WTC11 (cell line): Measurements from ENCODE around the gene CACNA1C. TPM values are rescaled to one million over a fixed set of nuclear protein-coding genes. Genes with fewer than 3 reads are reported as not detected.

Experiments used
- ATAC-seq: fragments of 200-7000 bp; cut with Tn5 transposase; 2 replicates; pipeline ENCODE4 v1.10.0; 2021; ENCODE audit warnings: mild to moderate bottlenecking, moderate library complexity
- CTCF ChIA-PET: fragments of 300-600 bp; sonication (Branson Sonifier 250); formaldehyde crosslinking; loops from one replicate; lab custom pipeline; 2021; ENCODE audit warnings: antibody characterized with exemption; lab: Charles Lee
- POLR2A ChIA-PET: fragments of 350-600 bp; sonication (Branson Sonifier 250); formaldehyde crosslinking; loops from one replicate; lab custom pipeline; 2021; ENCODE audit warnings: antibody characterized with exemption; lab: Charles Lee
- DNase-seq: peaks from one replicate; pipeline ENCODE4 v3.0.0; 2021; ENCODE audit warnings: low spot score
- H3K27ac Mint-ChIP-seq: 2 replicates; pipeline ENCODE4 v1.8.0; 2021; ENCODE audit warnings: mixed read lengths
- H3K27me3 Mint-ChIP-seq: 2 replicates; pipeline ENCODE4 v1.8.0; 2021; ENCODE audit warnings: low read depth, mild to moderate bottlenecking, moderate library complexity, mixed read lengths
- H3K36me3 Mint-ChIP-seq: 2 replicates; pipeline ENCODE4 v1.8.0; 2021; ENCODE audit warnings: mixed read lengths
- H3K4me1 Mint-ChIP-seq: 2 replicates; pipeline ENCODE4 v1.8.0; 2022; ENCODE audit warnings: mixed read lengths
- H3K4me3 Mint-ChIP-seq: 2 replicates; pipeline ENCODE4 v1.8.0; 2021; ENCODE audit warnings: mild to moderate bottlenecking, moderate library complexity, mixed read lengths
- H3K9me3 Mint-ChIP-seq: 2 replicates; pipeline ENCODE4 v1.8.0; 2021; ENCODE audit warnings: mixed read lengths
- ATF1 ChIP-seq: sonication (generic); formaldehyde crosslinking; IDR thresholded peaks from 2 replicates; pipeline ENCODE4 v1.8.1; 2023; ENCODE audit warnings: mild to moderate bottlenecking, moderate library complexity, missing genetic modification reagents
- EMX1 ChIP-seq: fragments of 250-450 bp; sonication (Bioruptor Pico); IDR thresholded peaks from 2 replicates; pipeline ENCODE4 v1.8.0; 2021; ENCODE audit warnings: mild to moderate bottlenecking
- FOXP1 ChIP-seq: sonication (generic); formaldehyde crosslinking; IDR thresholded peaks from 2 replicates; pipeline ENCODE4 v1.8.0; 2022; ENCODE audit warnings: missing genetic modification reagents, mild to moderate bottlenecking, moderate library complexity, borderline replicate concordance
- JAZF1 ChIP-seq: fragments of 250-450 bp; sonication (Bioruptor Pico); IDR thresholded peaks from 2 replicates; pipeline ENCODE4 v1.9.0; 2021; ENCODE audit warnings: moderate library complexity, mild to moderate bottlenecking, inconsistent platforms
- MXD4 ChIP-seq: fragments of 250-450 bp; sonication (Bioruptor Pico); IDR thresholded peaks from 2 replicates; pipeline ENCODE4 v1.8.0; 2021; ENCODE audit warnings: mild to moderate bottlenecking, moderate library complexity, borderline replicate concordance
- NR3C1 ChIP-seq: sonication (generic); formaldehyde crosslinking; conservative IDR thresholded peaks from 2 replicates; pipeline ENCODE4 v1.8.1; 2023; ENCODE audit warnings: low read depth, mild to moderate bottlenecking, missing genetic modification reagents
- OVOL2 ChIP-seq: fragments of 250-450 bp; sonication (Bioruptor Pico); IDR thresholded peaks from 2 replicates; pipeline ENCODE4 v1.9.0; 2021; ENCODE audit warnings: mild to moderate bottlenecking, borderline replicate concordance
- SMAD4 ChIP-seq: sonication (generic); formaldehyde crosslinking; IDR thresholded peaks from 2 replicates; pipeline ENCODE4 v1.8.0; 2022; ENCODE audit warnings: mild to moderate bottlenecking, missing genetic modification reagents
- ZNF232 ChIP-seq: sonication (generic); formaldehyde crosslinking; IDR thresholded peaks from 2 replicates; pipeline ENCODE4 v1.8.0; 2022; ENCODE audit warnings: mild to moderate bottlenecking, missing genetic modification reagents
- ZNF263 ChIP-seq: sonication (generic); formaldehyde crosslinking; IDR thresholded peaks from 2 replicates; pipeline ENCODE4 v1.8.1; 2022; ENCODE audit warnings: low read depth, mild to moderate bottlenecking, moderate library complexity, missing genetic modification reagents
- ZNF396 ChIP-seq: fragments of 250-450 bp; sonication (Bioruptor Pico); IDR thresholded peaks from 2 replicates; pipeline ENCODE4 v1.8.0; 2021; ENCODE audit warnings: mild to moderate bottlenecking, moderate library complexity, borderline replicate concordance
- ZNF416 ChIP-seq: fragments of 250-450 bp; sonication (Bioruptor Pico); IDR thresholded peaks from 2 replicates; pipeline ENCODE4 v1.9.0; 2021; ENCODE audit warnings: mild to moderate bottlenecking, inconsistent platforms
- total RNA-seq: library from RNA; stranded (reverse); gene quantifications from 3 replicates; pipeline ENCODE4 v1.2.3, GENCODE V29; 2021
- TF ChIP-seq, protein P1 (sequence below): fragments of 250-450 bp; sonication (Bioruptor Pico); IDR thresholded peaks from 2 replicates; pipeline ENCODE4 v1.9.0; 2021; ENCODE audit warnings: moderate library complexity, mild to moderate bottlenecking, inconsistent platforms, borderline replicate concordance
- TF ChIP-seq, protein P2 (sequence below): sonication (generic); formaldehyde crosslinking; IDR thresholded peaks from 2 replicates; pipeline ENCODE4 v1.8.1; 2023; ENCODE audit warnings: mild to moderate bottlenecking, missing genetic modification reagents
- TF ChIP-seq, protein P3 (sequence below): sonication (generic); formaldehyde crosslinking; IDR thresholded peaks from 2 replicates; pipeline ENCODE4 v1.8.1; 2023; ENCODE audit warnings: mild to moderate bottlenecking, missing genetic modification reagents, moderate library complexity
- TF ChIP-seq, protein P4 (sequence below): fragments of 250-450 bp; sonication (Bioruptor Pico); IDR thresholded peaks from 2 replicates; pipeline ENCODE4 v1.8.0; 2021; ENCODE audit warnings: mild to moderate bottlenecking
- TF ChIP-seq, protein P5 (sequence below): sonication (generic); formaldehyde crosslinking; IDR thresholded peaks from 2 replicates; pipeline ENCODE4 v1.8.1; 2022; ENCODE audit warnings: mild to moderate bottlenecking, moderate library complexity, missing genetic modification reagents
- TF ChIP-seq, protein P6 (sequence below): sonication (generic); formaldehyde crosslinking; IDR thresholded peaks from 2 replicates; pipeline ENCODE4 v1.8.1; 2023; ENCODE audit warnings: mild to moderate bottlenecking, missing genetic modification reagents
- TF ChIP-seq, protein P7 (sequence below): sonication (generic); formaldehyde crosslinking; IDR thresholded peaks from 2 replicates; pipeline ENCODE4 v1.8.0; 2022; ENCODE audit warnings: mild to moderate bottlenecking, missing genetic modification reagents
- TF ChIP-seq, protein P8 (sequence below): sonication (generic); formaldehyde crosslinking; IDR thresholded peaks from 2 replicates; pipeline ENCODE4 v1.8.0; 2022; ENCODE audit warnings: mild to moderate bottlenecking, missing genetic modification reagents

Gene CACNA1C
- total RNA-seq, 1 experiment from 2014 or later = 1.7 TPM

DNA sequence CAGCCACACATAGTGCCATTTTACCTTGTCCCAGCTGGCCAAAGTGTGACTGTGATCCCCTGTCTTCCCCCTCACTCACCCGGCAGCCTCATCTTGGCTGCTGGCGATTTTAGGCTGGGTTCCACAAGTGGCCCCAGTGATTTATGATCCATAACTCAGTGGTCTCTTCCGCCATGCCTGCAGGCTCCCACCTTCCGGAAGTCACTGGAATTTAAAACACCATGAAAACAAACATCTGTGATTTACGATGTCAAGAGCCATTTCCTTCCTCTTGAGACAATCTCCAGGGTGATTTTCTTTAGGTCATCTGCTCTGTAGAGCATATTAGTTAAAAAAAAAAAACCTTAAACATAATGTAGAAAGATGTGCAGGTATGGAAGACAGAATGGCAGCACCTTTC, 282.3 kb downstream of the CACNA1C start:
- ATAC-seq (no peak), DNase-seq (no peak)
- Mint-ChIP-seq H3K4me1 (peaks cover 9% of the 10 kb centered on the region), H3K36me3 (no peaks in the 10 kb centered on the region), H3K27ac (no peak overlapping the region), H3K4me3 (no peak overlapping the region), H3K27me3 (no peaks in the 10 kb centered on the region; the same call in 1 of the 2 replicates), H3K9me3 (no peaks in the 10 kb centered on the region)
- ChIA-PET CTCF (interaction anchor here (0.5 to 0.7 kb wide), 2 partner anchors 17 to 60 kb away, joined by 3 to 4 read pairs; no protein-coding TSS in a partner anchor), POLR2A (interaction anchor here (0.7 kb wide), 1 partner anchor 235 kb away, joined by 4 read pairs; no protein-coding TSS in a partner anchor)
- TF ChIP-seq ZNF263 (CRISPR knock-in tag) (no peak), ZNF232 (CRISPR knock-in tag) (no peak), ATF1 (CRISPR knock-in tag) (no peak), FOXP1 (CRISPR knock-in tag) (no peak), EMX1 (CRISPR knock-in tag) (no peak), SMAD4 (CRISPR knock-in tag) (no peak), ZNF396 (CRISPR knock-in tag) (no peak)
- TF ChIP-seq, protein P1, sequence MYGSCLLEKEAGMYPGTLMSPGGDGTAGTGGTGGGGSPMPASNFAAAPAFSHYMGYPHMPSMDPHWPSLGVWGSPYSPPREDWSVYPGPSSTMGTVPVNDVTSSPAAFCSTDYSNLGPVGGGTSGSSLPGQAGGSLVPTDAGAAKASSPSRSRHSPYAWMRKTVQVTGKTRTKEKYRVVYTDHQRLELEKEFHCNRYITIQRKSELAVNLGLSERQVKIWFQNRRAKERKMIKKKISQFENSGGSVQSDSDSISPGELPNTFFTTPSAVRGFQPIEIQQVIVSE (CRISPR knock-in tag) = no peak
- TF ChIP-seq, protein P2, sequence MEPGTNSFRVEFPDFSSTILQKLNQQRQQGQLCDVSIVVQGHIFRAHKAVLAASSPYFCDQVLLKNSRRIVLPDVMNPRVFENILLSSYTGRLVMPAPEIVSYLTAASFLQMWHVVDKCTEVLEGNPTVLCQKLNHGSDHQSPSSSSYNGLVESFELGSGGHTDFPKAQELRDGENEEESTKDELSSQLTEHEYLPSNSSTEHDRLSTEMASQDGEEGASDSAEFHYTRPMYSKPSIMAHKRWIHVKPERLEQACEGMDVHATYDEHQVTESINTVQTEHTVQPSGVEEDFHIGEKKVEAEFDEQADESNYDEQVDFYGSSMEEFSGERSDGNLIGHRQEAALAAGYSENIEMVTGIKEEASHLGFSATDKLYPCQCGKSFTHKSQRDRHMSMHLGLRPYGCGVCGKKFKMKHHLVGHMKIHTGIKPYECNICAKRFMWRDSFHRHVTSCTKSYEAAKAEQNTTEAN (CRISPR knock-in tag) = no peak
- TF ChIP-seq, protein P3, sequence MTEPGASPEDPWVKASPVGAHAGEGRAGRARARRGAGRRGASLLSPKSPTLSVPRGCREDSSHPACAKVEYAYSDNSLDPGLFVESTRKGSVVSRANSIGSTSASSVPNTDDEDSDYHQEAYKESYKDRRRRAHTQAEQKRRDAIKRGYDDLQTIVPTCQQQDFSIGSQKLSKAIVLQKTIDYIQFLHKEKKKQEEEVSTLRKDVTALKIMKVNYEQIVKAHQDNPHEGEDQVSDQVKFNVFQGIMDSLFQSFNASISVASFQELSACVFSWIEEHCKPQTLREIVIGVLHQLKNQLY (CRISPR knock-in tag) = no peak
- TF ChIP-seq, protein P4, sequence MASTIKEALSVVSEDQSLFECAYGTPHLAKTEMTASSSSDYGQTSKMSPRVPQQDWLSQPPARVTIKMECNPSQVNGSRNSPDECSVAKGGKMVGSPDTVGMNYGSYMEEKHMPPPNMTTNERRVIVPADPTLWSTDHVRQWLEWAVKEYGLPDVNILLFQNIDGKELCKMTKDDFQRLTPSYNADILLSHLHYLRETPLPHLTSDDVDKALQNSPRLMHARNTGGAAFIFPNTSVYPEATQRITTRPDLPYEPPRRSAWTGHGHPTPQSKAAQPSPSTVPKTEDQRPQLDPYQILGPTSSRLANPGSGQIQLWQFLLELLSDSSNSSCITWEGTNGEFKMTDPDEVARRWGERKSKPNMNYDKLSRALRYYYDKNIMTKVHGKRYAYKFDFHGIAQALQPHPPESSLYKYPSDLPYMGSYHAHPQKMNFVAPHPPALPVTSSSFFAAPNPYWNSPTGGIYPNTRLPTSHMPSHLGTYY = no peak
- TF ChIP-seq, protein P5, sequence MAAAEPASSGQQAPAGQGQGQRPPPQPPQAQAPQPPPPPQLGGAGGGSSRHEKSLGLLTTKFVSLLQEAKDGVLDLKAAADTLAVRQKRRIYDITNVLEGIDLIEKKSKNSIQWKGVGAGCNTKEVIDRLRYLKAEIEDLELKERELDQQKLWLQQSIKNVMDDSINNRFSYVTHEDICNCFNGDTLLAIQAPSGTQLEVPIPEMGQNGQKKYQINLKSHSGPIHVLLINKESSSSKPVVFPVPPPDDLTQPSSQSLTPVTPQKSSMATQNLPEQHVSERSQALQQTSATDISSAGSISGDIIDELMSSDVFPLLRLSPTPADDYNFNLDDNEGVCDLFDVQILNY = no peak
- TF ChIP-seq, protein P6, sequence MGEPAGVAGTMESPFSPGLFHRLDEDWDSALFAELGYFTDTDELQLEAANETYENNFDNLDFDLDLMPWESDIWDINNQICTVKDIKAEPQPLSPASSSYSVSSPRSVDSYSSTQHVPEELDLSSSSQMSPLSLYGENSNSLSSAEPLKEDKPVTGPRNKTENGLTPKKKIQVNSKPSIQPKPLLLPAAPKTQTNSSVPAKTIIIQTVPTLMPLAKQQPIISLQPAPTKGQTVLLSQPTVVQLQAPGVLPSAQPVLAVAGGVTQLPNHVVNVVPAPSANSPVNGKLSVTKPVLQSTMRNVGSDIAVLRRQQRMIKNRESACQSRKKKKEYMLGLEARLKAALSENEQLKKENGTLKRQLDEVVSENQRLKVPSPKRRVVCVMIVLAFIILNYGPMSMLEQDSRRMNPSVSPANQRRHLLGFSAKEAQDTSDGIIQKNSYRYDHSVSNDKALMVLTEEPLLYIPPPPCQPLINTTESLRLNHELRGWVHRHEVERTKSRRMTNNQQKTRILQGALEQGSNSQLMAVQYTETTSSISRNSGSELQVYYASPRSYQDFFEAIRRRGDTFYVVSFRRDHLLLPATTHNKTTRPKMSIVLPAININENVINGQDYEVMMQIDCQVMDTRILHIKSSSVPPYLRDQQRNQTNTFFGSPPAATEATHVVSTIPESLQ (CRISPR knock-in tag) = no peak

DNA sequence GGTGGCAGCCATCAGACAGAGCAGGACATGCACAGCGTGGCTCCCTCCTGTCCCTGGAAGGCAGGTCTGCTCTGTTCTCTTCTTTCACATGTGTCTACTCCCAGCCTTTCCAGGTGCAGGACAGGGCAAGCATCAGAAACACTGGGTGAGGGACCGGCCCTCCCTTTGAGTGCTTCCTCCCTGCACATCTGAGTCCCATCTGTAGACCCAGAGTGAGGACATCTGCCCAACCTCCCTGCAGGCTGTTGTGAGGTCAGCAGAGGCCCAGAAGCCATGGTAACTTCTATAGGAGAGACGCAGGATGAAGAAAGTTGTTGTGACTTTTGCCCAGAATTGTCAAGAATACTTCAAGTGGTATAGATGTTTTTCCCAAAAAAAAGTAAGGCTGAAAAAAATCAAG, 282.7 kb downstream of the CACNA1C start:
- DNase-seq (no peak), ATAC-seq (no peak)
- Mint-ChIP-seq H3K36me3 (no peaks in the 10 kb centered on the region), H3K9me3 (no peaks in the 10 kb centered on the region), H3K4me1 (peaks cover 9% of the 10 kb centered on the region), H3K27me3 (no peaks in the 10 kb centered on the region; the same call in 1 of the 2 replicates), H3K27ac (no peak overlapping the region), H3K4me3 (no peak overlapping the region)
- ChIA-PET POLR2A (interaction anchor here (0.7 kb wide), 1 partner anchor 235 kb away, joined by 4 read pairs; no protein-coding TSS in a partner anchor), CTCF (interaction anchor here (0.7 kb wide), 1 partner anchor 59 kb away, joined by 4 read pairs; no protein-coding TSS in a partner anchor)
- no peak for TF ChIP-seq ATF1 (CRISPR knock-in tag)
- TF ChIP-seq, protein P7, sequence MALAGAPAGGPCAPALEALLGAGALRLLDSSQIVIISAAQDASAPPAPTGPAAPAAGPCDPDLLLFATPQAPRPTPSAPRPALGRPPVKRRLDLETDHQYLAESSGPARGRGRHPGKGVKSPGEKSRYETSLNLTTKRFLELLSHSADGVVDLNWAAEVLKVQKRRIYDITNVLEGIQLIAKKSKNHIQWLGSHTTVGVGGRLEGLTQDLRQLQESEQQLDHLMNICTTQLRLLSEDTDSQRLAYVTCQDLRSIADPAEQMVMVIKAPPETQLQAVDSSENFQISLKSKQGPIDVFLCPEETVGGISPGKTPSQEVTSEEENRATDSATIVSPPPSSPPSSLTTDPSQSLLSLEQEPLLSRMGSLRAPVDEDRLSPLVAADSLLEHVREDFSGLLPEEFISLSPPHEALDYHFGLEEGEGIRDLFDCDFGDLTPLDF (CRISPR knock-in tag) = no peak
- TF ChIP-seq ZNF416 (CRISPR knock-in tag) = no peak
- TF ChIP-seq JAZF1 (CRISPR knock-in tag) = no peak
- TF ChIP-seq FOXP1 (CRISPR knock-in tag) = no peak
- TF ChIP-seq NR3C1 = no peak
- no peak for TF ChIP-seq OVOL2 (CRISPR knock-in tag)
- no peak for TF ChIP-seq MXD4 (CRISPR knock-in tag)
- TF ChIP-seq, protein P8, sequence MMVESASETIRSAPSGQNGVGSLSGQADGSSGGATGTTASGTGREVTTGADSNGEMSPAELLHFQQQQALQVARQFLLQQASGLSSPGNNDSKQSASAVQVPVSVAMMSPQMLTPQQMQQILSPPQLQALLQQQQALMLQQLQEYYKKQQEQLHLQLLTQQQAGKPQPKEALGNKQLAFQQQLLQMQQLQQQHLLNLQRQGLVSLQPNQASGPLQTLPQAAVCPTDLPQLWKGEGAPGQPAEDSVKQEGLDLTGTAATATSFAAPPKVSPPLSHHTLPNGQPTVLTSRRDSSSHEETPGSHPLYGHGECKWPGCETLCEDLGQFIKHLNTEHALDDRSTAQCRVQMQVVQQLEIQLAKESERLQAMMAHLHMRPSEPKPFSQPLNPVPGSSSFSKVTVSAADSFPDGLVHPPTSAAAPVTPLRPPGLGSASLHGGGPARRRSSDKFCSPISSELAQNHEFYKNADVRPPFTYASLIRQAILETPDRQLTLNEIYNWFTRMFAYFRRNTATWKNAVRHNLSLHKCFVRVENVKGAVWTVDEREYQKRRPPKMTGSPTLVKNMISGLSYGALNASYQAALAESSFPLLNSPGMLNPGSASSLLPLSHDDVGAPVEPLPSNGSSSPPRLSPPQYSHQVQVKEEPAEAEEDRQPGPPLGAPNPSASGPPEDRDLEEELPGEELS (CRISPR knock-in tag) = no peak
- TF ChIP-seq, protein P6 (CRISPR knock-in tag) = no peak
